Right renal cortex interstitium (tissue), 3 donors: ENCODE measurements around the gene CXCL1. TPM values are rescaled to one million over a fixed set of nuclear protein-coding genes. Genes with fewer than 3 reads are reported as not detected.

ENCODE experiments used
- DNase-seq, 3 donors: peaks; one replicate each; pipeline ENCODE4 v3.0.0-alpha.2; 2013; ENCODE audit warnings: low read depth in 3 of 3, low spot score in 2 of 3
- polyA plus RNA-seq, 3 donors: library from polyadenylated mRNA; unstranded; fragments of 120-200 nt; gene quantifications; one replicate each; pipeline ENCODE4 v1.2.1, GENCODE V29; 2013; ENCODE audit not compliant: insufficient read length in 3 of 3

CXCL1 gene
- polyA plus RNA-seq, 3 donors = 0.50 to 0.71 (median 0.67) TPM

- DNase-seq = no peak
These were observed 18.8 kb upstream of the CXCL1 start for GRCh38 chr4:73850261-73850970.

DNA sequence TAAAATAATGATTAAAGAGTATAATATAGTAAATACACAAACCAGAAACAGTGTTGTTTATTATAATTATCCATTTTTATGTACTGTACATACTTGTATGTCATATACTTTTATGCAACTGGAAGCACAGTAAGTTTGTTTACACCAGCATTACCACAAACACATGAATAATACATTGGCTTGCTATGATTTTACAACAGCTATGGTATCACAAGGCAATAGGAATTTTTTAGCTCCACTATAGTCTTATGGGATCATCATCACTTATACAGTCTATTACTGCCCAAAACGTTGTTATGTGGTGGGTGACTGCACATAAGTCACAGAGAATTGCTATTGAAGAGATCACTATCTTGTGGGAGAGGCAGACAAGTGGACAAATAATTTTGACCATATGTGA, 17.9 kb upstream of the CXCL1 start:
- DNase-seq = no peak

- no peak for DNase-seq
These were observed 16.4 kb upstream of the CXCL1 start for GRCh38 chr4:73852771-73853170.

GRCh38 chr4:73853246-73853704, 15.9 kb upstream of the CXCL1 start, which contains the start of gene PF4V1:
PF4V1 (plus strand) TSS chr4:73853296; CDS start chr4:73853363, 67 bp downstream.
- DNase-seq = no peak

- DNase-seq = no peak
These were observed 15.3 kb upstream of the CXCL1 start for GRCh38 chr4:73853718-73854473.

DNA sequence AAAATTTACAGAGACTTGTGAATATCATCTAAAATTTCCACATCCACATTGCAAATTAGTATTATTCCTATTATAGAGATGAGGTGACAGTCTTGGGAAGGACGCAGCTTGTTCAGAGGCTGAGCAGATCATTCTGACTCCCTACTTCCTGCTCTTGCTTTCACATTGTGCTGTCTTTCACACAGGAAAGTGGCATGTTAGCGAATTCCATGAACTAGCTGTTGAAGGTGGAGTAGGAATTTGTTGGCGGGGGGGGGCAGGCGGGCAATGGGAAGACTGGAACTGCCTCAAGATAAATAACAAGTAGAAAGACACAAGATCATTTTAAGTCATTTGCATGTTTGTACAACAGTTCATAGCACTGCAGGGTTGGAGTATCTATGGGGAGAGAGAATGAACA, 13.8 kb upstream of the CXCL1 start:
- no peak for DNase-seq

GRCh38 chr4:73856518-73856917, 12.7 kb upstream of the CXCL1 start:
- no peak for DNase-seq

- no peak for DNase-seq
These were observed 9.5 kb upstream of the CXCL1 start for GRCh38 chr4:73859614-73860088.

GRCh38 chr4:73860181-73860580, 9.0 kb upstream of the CXCL1 start:
- DNase-seq = no peak

DNA sequence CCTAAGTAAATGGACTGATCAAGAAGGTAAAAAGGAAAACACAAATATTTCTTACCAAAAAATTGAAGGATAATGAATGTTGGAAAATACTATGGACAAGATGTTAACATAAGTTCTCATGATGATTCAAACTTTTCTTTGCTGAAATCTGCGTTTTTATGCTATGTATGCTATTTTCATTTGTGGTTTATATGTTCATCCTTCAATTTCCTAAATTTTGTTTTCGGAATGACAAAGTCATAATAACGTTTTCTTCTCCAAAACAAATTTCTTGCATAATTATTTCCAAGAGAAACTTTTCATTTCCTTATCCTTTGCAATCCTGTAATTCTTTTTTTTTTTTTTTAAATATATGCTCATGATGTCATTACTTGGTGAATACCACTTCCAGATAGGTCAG, 8.3 kb upstream of the CXCL1 start:
- no peak for DNase-seq

GRCh38 chr4:73862322-73862721, 6.9 kb upstream of the CXCL1 start:
- DNase-seq = no peak

- DNase-seq = no peak
These were observed 4.8 kb upstream of the CXCL1 start for GRCh38 chr4:73864365-73864764.

DNA sequence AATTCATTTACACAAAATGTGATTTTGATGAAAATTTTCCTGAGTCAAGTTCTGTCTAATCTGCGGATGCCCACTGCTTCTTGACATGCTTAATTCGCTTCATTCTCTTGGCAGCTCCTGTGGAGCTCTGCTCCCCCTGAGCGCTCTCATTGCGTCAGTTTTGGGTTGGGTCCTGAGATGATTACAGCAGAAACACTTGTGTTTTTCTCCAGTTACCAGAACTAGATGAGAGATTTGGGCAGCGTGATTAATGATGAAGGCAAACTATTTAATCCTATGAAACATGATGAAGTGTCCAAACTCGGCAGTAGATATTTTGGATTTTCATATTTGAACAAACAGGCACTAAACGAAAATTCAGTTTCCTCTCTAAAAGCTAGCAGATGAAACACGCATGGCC, 4.2 kb upstream of the CXCL1 start:
- no peak for DNase-seq

GRCh38 chr4:73865431-73866096, 3.6 kb upstream of the CXCL1 start:
- no peak for DNase-seq

DNA sequence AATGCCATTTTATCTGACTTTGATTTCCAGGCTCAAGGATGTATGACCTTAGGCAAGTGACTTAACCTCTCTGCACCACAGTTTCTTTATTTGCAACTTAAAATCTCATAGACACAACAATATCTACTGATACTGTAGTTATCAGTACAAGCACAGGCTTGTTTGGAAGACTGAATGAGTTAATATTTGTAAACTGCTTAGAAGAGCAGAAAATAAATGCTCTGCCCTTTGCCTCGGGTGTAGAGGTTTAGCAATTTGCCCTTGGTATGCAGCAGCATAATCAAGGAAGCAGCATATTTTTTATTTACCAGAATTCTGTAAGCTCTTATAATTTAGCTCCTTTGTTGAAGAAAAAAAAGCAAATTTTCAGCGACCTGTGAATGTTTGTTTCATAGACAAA, 2.9 kb upstream of the CXCL1 start:
- no peak for DNase-seq

DNA sequence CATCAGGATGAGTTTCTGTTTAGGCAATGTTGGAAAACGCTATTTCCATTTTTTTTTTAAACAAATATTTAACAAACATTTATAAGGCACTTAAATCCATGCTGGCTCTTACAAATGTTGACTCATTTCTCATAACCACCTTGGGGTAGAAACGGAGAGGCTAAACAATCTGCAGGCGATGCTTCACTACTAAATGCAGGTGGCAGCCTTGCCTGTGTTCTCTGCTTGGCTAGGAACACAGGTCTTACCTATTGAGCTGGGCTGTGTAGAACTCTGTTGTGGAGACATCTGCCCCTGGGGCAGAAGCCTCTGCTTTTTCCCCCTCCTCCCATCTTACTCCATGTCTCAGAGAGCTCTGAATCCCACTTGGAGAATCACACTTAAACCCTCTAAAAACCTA, 1.4 kb upstream of the CXCL1 start:
- no peak for DNase-seq

DNA sequence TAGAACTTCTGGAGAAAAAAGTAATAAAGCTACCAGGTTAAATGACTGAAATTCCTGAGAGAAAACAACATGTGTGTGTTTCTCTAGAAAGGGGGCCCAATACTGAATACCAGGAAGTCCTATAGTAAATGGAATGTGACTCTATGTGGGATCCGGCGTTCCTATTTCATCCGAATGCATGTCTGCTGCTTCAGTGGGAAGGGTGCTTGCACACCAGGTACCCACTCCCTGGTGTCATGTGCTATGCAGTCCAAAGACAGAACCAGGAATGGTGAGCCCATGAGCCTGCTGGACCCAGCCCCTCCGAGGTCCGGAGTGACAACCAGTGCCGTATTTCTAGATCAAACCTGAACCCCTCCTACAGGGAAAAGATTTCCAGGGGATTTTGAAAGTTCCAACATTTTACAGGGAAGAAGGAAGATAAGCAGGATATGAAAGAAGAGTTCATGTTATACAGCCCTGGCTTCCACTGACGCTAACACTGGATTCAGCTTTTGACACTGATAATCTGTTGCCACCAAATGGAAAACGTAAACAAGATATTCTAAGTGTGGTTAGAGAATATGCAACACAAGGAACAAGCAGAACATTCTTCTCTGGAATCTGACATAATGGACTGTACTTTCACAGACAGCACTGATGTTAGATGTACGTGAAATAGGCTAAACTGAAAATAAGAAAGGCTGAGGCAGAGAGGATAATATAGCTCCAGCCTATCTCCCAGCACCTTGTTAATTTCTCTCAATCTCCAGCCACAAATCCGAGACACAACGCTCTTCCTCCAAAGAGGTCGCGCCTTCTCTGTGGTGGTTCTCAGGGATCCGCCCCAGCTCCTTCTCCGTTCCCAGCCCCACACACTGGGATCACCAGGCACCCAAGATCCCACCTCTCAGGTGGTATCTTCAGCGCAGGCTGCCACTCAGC, 725 bp upstream of the CXCL1 start:
- no peak for DNase-seq

DNA sequence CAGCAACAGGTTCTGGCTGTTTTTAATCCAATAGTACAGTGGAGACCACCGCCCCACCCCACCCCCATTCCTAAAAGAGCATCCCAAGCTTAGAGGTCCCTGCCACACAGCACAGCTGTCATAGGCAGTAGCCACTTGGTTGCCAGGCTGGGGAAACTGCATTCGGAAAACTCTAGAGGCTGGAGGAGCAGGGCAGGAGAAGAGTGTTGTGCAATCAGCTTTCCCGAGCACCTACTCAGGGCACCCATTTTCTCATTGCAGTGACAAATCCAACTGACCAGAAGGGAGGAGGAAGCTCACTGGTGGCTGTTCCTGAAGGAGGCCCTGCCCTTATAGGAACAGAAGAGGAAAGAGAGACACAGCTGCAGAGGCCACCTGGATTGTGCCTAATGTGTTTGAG, 1.1 kb downstream of the CXCL1 start:
- no peak for DNase-seq

DNA sequence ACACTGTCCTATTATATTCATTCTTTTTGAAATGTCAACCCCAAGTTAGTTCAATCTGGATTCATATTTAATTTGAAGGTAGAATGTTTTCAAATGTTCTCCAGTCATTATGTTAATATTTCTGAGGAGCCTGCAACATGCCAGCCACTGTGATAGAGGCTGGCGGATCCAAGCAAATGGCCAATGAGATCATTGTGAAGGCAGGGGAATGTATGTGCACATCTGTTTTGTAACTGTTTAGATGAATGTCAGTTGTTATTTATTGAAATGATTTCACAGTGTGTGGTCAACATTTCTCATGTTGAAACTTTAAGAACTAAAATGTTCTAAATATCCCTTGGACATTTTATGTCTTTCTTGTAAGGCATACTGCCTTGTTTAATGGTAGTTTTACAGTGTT, 1.6 kb downstream of the CXCL1 start:
- no peak for DNase-seq

DNA sequence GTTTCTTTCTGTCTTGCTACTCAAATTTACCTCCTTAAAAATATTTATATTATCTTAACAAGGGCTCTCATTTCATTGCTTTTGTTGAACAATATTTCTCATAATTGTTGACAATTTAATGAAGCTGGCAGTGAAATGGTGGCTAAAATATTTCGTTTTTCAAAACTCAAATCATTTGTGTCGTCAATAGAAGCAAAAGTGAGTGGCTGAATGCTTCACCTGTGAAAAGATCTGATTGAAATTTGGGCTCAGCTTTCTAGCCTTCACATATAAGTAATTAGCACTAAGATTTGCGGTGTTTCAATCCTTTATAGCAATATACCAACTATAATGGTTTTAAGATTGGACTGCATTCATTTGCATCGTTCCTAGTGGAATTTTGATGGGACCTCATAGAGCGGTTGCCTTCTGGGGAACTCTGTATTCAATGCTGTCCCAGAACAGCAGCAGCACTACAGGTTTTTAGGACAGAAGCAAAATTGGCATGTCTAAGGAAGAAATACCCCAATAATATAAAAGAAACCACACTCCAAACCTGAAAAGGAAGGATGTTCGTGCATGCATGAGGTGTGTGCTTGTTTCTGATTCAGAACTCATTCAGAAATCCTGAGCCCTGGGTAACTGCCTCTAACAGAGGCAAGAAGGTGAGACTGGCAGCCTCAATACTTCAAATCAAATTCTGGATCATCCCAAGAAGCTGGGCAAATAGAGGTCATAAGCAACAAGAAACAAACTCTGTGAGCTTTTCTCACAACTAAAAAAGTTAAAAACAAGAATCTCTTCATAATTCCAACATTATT, 2.5 kb downstream of the CXCL1 start:
- DNase-seq = no peak
